Breast epithelium (tissue), 4 donors: ENCODE results near the gene HELZ2. TPM values are rescaled to one million over a fixed set of nuclear protein-coding genes. Genes with fewer than 3 reads are reported as not detected.

Experiments used
- DNase-seq, 2 donors: peaks; one replicate each; pipeline ENCODE4 v3.0.0-alpha.2; 2019; ENCODE audit warnings: low spot score in 2 of 2
- H3K27ac ChIP-seq, 2 donors: fragments of 200-600 bp; sonication (generic) in 1 of 2; one replicate each; pipeline ENCODE4 v1.5.1; 2016 to 2019; ENCODE audit warnings: mild to moderate bottlenecking in 1 of 2
- H3K27me3 ChIP-seq, 2 donors: fragments of 200-600 bp; sonication (generic) in 1 of 2; one replicate each; pipeline versions ENCODE4 v1.5.1 to v1.6.0; 2017 to 2019; ENCODE audit warnings: control low read depth in 1 of 2, mild to moderate bottlenecking in 1 of 2
- H3K36me3 ChIP-seq: fragments of 200-600 bp; one replicate; pipeline ENCODE4 v1.5.1; 2019
- H3K4me1 ChIP-seq, 2 donors: fragments of 200-600 bp; sonication (generic); one replicate each; pipeline ENCODE4 v1.5.1; 2016 to 2019; ENCODE audit warnings: control low read depth in 1 of 2
- H3K4me3 ChIP-seq, 3 donors: fragments of 200-600 bp; sonication (generic); 1 replicate in 2 of 3; 2 replicates in 1 of 3; pipeline ENCODE4 v1.5.1; 2016 to 2019; ENCODE audit warnings: mild to moderate bottlenecking in 3 of 3, moderate library complexity in 2 of 3
- H3K9me3 ChIP-seq, 2 donors: fragments of 200-600 bp; sonication (generic) in 1 of 2; one replicate each; pipeline ENCODE4 v1.5.1; 2016 to 2019; ENCODE audit warnings: control low read depth in 1 of 2
- POLR2A ChIP-seq: fragments of 450-650 bp; IDR thresholded peaks from one replicate; pipeline ENCODE4 v1.6.1; 2016; ENCODE audit warnings: antibody characterized with exemption, mild to moderate bottlenecking, moderate library complexity
- POLR2AphosphoS5 ChIP-seq, 3 donors: sonication (generic); formaldehyde crosslinking; IDR thresholded peaks; one replicate each; pipeline ENCODE4 v1.6.1; 2017; ENCODE audit warnings: antibody characterized with exemption in 3 of 3
- intact Hi-C: fragments of 100-400 bp; cut with DNase I; formaldehyde crosslinking; loops from one replicate; pipeline ENCODE4 v1.15.1; 2023; ENCODE audit warnings: low total_unique reads
- total RNA-seq, 3 donors: library from RNA; depleted of rRNA; stranded (reverse); fragments of >200 nt; gene quantifications; one replicate each; pipeline ENCODE4 v1.1.0, GENCODE V29; 2016
- TF ChIP-seq, protein P1 (sequence below), 3 donors: fragments of 450-650 bp; IDR thresholded peaks; one replicate each; pipeline ENCODE4 v1.5.1; 2016 to 2017; ENCODE audit warnings: antibody characterized with exemption in 3 of 3, mild to moderate bottlenecking in 3 of 3, moderate library complexity in 3 of 3

HELZ2 gene
- total RNA-seq, 3 donors from 2014 or later = 9.9 to 22.6 (median 20.3) TPM

- no peak overlapping the region for H3K4me3 ChIP-seq
- intact Hi-C loops = no loop called here
- H3K36me3 ChIP-seq = no peaks in the 10 kb centered on the region
- TF ChIP-seq, protein P1, sequence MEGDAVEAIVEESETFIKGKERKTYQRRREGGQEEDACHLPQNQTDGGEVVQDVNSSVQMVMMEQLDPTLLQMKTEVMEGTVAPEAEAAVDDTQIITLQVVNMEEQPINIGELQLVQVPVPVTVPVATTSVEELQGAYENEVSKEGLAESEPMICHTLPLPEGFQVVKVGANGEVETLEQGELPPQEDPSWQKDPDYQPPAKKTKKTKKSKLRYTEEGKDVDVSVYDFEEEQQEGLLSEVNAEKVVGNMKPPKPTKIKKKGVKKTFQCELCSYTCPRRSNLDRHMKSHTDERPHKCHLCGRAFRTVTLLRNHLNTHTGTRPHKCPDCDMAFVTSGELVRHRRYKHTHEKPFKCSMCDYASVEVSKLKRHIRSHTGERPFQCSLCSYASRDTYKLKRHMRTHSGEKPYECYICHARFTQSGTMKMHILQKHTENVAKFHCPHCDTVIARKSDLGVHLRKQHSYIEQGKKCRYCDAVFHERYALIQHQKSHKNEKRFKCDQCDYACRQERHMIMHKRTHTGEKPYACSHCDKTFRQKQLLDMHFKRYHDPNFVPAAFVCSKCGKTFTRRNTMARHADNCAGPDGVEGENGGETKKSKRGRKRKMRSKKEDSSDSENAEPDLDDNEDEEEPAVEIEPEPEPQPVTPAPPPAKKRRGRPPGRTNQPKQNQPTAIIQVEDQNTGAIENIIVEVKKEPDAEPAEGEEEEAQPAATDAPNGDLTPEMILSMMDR (IDR thresholded peaks at IDR 0.05) = no peak
- TF ChIP-seq POLR2AphosphoS5 (IDR thresholded peaks at IDR 0.05) = no peak
- TF ChIP-seq POLR2A = no peak
- no peaks in the 10 kb centered on the region for H3K4me1 ChIP-seq
- no peaks in the 10 kb centered on the region for H3K27me3 ChIP-seq
- H3K27ac ChIP-seq = no peak overlapping the region
- DNase-seq = no peak
- no peaks in the 10 kb centered on the region for H3K9me3 ChIP-seq
Observed at GRCh38 chr20:63599396-63600050, 25.5 kb upstream of the HELZ2 start.

DNA sequence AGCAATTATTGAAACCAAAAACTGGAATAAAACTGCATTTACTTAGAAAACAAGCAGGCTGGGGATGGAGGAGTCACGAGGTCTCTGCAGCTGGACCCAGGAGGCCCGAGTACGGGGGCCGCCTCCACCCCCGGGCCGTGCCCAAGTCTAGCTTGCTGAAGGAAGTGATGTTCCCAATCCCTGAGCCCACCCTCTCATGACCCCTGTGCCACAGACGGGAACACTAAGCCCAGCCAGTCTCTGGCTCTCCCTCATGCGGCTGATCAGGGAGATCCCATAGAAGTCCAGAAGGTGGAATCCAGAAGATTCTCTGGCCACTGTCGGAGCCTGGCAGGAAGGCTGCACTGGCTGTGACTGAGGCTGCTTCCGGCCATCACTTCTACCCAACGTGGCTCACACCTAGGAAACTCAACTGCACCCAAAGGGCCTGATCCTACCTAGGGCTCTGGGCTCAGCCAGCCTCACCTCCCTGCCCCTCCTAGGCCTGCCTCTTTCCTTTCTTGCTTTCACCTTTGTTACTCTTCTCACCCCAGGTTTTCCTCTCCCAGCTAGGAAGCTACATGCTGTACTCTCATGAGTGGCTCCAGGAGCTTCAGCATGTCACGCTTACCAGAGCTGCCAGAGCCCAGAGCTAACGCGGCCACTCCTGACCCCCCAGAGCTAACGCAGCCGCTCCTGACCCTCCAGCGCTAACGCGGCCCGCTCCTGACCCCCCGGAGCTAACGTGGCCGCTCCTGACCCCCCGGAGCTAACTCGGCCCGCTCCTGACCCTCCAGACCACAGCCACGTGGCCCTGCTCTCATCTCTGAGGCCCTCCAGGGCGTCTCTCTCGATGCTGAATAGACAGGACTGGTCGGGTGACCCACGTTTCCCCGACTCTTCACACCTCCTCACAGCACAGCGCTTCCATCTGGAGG is 24.7 kb upstream of the HELZ2 start:
- TF ChIP-seq POLR2A = no peak
- TF ChIP-seq, protein P1 (IDR thresholded peaks at IDR 0.05) = no peak
- TF ChIP-seq POLR2AphosphoS5 (IDR thresholded peaks at IDR 0.05) = no peak
- no peaks in the 10 kb centered on the region for H3K4me1 ChIP-seq
- no peak overlapping the region for H3K4me3 ChIP-seq
- H3K9me3 ChIP-seq = no peaks in the 10 kb centered on the region
- intact Hi-C loops = no loop called here
- no peak overlapping the region for H3K27ac ChIP-seq
- H3K36me3 ChIP-seq = no peaks in the 10 kb centered on the region
- H3K27me3 ChIP-seq = no peaks in the 10 kb centered on the region
- no peak for DNase-seq

DNA sequence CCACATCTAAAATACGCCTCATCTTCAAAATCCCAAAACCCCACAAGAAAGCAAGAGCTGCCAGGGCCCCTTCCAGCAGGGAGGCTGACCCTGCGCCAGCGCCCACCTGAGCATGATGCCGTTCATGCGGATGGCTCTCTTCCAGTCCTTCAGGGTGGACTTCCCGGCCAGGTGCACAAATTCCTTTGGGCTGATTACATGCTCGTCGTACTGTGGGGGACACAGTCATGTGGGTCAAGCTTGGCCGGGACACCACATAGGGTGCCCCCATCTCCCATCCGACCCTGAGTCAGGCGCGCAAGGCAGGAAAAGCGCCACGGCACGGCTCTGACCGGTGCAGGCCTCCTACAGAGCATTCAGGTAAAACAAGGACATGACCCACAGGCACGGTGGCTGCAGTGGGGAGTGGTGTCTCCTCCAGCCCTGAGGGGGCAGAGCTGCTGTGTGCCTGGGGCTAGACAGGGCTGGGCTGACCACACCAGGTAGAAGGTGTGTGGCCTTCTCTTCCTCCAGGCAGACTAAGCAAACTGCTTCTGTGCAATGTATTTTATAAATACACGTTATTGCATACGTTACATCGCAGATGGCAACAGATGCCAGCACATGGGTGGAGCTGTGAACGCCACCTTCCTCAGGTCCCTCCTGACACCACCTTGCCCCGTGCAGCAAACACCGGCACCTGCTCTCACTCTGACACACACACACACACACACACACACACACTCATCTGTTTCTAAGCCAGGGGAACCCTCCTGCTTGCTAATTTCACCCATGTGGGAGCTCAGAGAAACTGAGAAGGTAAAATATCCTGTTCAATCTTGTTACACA is 23.8 kb upstream of the HELZ2 start:
- Histone ChIP-seq H3K36me3 (no peaks in the 10 kb centered on the region), H3K9me3 (no peaks in the 10 kb centered on the region), H3K4me1 (no peaks in the 10 kb centered on the region), H3K27ac (no peak overlapping the region), H3K27me3 (no peaks in the 10 kb centered on the region), H3K4me3 (no peak overlapping the region)
- TF ChIP-seq, protein P1 (IDR thresholded peaks at IDR 0.05) = no peak
- TF ChIP-seq POLR2A = no peak
- no peak for TF ChIP-seq POLR2AphosphoS5 (IDR thresholded peaks at IDR 0.05)
- intact Hi-C loops = no loop called here
- no peak for DNase-seq

DNA sequence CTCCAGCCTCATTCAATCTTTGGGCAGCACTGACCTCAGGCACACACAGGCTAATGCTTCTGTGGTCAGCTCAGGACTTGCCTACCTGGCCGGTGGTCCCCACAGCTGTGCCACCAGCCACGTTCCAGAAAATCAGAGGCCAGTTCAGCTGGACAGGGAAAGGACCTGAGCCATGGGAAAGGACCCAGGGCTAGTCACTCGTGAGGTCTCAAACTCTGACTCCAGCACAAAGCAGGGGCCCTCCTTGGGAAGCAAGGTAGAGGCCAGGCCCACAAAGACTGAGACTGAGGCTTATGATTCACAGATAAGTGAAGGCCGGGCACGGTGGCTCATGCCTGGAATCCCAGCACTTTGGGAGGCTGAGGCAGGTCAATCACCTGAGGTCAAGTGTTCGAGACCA is 22.4 kb upstream of the HELZ2 start:
- no peak for TF ChIP-seq POLR2AphosphoS5 (IDR thresholded peaks at IDR 0.05)
- TF ChIP-seq, protein P1 (IDR thresholded peaks at IDR 0.05) = no peak
- no peak for TF ChIP-seq POLR2A
- Histone ChIP-seq H3K27me3 (no peaks in the 10 kb centered on the region), H3K4me1 (no peaks in the 10 kb centered on the region), H3K27ac (no peak overlapping the region), H3K9me3 (no peaks in the 10 kb centered on the region), H3K36me3 (no peaks in the 10 kb centered on the region), H3K4me3 (no peak overlapping the region)
- intact Hi-C loops = no loop called here
- no peak for DNase-seq
